GM12878 (cell line): ENCODE results near the gene GINS2. TPM values are rescaled to one million over a fixed set of nuclear protein-coding genes. Genes with fewer than 3 reads are reported as not detected.

Experiments
- CEBPZ ChIP-seq: fragments of 150-350 bp; IDR thresholded peaks from 2 replicates; pipeline ENCODE4 v1.6.1; 2016; ENCODE audit warnings: low read depth, low read length
- CREM ChIP-seq: IDR thresholded peaks from 2 replicates; pipeline ENCODE4 v1.6.1; 2014; ENCODE audit warnings: antibody characterized with exemption, low read depth
- CUX1 ChIP-seq: IDR thresholded peaks from 2 replicates; pipeline ENCODE4 v1.6.1; 2012; ENCODE audit warnings: improper control_type of control experiment, low read depth, low read length; ENCODE audit not compliant: insufficient replicate concordance
- MLLT1 ChIP-seq: fragments of 450-650 bp; IDR thresholded peaks from 2 replicates; pipeline ENCODE4 v1.6.1; 2016; ENCODE audit warnings: mild to moderate bottlenecking
- NR2C2 ChIP-seq: IDR thresholded peaks from 2 replicates; pipeline ENCODE4 v1.6.1; 2011; ENCODE audit warnings: borderline replicate concordance, low read depth; ENCODE audit not compliant: control insufficient read depth, insufficient read length
- NRF1 ChIP-seq: conservative IDR thresholded peaks from 2 replicates; pipeline ENCODE4 v1.6.1; 2011; ENCODE audit warnings: mild to moderate bottlenecking, low read depth, low read length, improper control_type of control experiment
- SMAD1 ChIP-seq: fragments of 450-650 bp; IDR thresholded peaks from 2 replicates; pipeline ENCODE4 v1.6.1; 2018; ENCODE audit warnings: mild to moderate bottlenecking, low read depth; ENCODE audit not compliant: partially characterized antibody
- SMAD5 ChIP-seq: IDR thresholded peaks from 2 replicates; pipeline ENCODE4 v1.6.1; 2016; ENCODE audit warnings: antibody characterized with exemption, low read depth
- TCF12 ChIP-seq: IDR thresholded peaks from 2 replicates; pipeline ENCODE4 v1.6.1; 2011; ENCODE audit warnings: low read depth, mild to moderate bottlenecking, low read length
- polyA plus RNA-seq, 11 experiments: library from polyadenylated mRNA; depleted of rRNA in 4 of 11; unstranded in 6 of 11; stranded (reverse) in 5 of 11; fragments of >200 nt; fragmentation: Nextera tagmentation in 4 of 11; fragmentation: Illumina TruSeq in 1 of 11; extraction: Ambion mirVana in 4 of 11; extraction: Trizol in 1 of 11; gene quantifications; 1 replicate in 1 of 11; 2 replicates in 10 of 11; pipeline versions ENCODE4 v1.2.1 to v1.2.3, GENCODE V29; 2011 to 2016; ENCODE audit warnings: inconsistent platforms in 2 of 11, missing spikeins in 2 of 11, low read depth in 1 of 11
- total RNA-seq, 4 experiments: library from RNA; depleted of rRNA in 3 of 4; stranded (reverse); fragments of >200 nt in 3 of 4; fragmentation: Illumina TruSeq in 1 of 4; extraction: Trizol in 1 of 4; gene quantifications; 2 replicates each; pipeline versions ENCODE4 v1.2.1 to v1.2.3, GENCODE V29; 2013 to 2021

Gene GINS2
- total and polyA plus RNA-seq, 10 of the 15 experiments (the other 5 are each of a cell fraction or from before 2014, with no cell fraction given) = 42.7 to 90.8 (median 57.0) TPM

GRCh38 chr16:85646358-85646907 is 42.3 kb downstream of the GINS2 start (continued):
- TF ChIP-seq SMAD5 (no peak), MLLT1 (no peak), SMAD1 (no peak), NRF1 (no peak), CEBPZ (no peak), CUX1 (no peak), TCF12 (no peak), NR2C2 (no peak), CREM (no peak)
